Activated CD8-positive, alpha-beta memory T cell treated with anti-CD3 and anti-CD28 coated beads, Interleukin-2, amount 50 U/mL, for 24 hours (primary cell): ENCODE measurements around the gene BCL2A1.
"Not testable (repeated sequence)": the region's sequence is repeated elsewhere in the genome, so short reads cannot be mapped to it uniquely, and the experiment has no call there.

Experiments
- DNase-seq: peaks from one replicate; pipeline ENCODE4 v3.0.0-alpha.2; 2020; ENCODE audit errors: extremely low read depth

BCL2A1 gene

GRCh38 chr15:79970624-79971434, at the start of gene BCL2A1:
BCL2A1 (minus strand) TSS chr15:79971196; CDS start chr15:79971119, 77 bp downstream.
- peak; percentile 45 for DNase-seq

DNA sequence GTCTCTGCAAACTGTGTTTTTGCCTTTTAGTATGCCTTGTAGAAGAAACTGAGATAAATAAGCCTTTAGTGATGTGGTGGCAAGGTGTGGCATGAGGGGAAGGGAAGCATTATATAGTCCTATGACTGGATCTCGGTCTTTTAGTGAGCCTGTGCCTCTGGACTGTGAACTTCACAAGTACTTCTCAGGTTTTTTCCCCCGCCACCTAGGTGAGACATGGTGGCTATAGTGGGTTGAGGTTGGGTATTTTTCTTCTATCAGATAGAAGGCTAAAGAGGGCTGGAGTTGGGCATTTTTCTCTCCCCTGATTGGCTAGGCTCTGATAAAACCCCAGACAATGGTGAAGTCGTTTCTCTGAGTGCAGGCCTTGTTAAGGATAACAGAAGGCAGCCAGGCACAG, 49.7 kb upstream of the BCL2A1 start:
- no peak for DNase-seq

- DNase-seq: not testable (repeated sequence)
Measured at GRCh38 chr15:80020149-80020548, 49.2 kb upstream of the BCL2A1 start.

GRCh38 chr15:80019168-80019745, 48.3 kb upstream of the BCL2A1 start:
- DNase-seq: no peak

GRCh38 chr15:80017139-80017538, 46.1 kb upstream of the BCL2A1 start:
- not testable (repeated sequence) for DNase-seq

DNA sequence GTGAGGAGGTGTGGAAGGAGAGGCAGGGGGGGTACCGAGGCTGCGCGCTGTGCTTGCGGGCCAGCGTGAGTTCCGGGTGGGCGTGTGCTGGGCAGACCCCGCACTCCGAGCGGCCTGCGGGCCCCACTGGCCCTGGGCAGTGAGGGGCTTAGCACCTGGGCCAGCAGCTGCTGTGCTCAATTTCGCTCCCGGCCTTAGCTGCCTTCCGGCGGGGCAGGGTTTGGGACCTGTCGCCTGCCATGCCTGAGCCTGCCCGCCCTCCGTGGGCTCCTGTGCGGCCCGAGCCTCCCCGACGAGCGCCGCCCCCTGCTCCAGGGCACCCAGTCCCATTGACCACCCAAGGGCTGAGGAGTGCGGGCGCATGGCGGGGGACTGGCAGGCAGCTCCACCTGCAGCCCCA, 45.5 kb upstream of the BCL2A1 start:
- not testable (repeated sequence) for DNase-seq

DNA sequence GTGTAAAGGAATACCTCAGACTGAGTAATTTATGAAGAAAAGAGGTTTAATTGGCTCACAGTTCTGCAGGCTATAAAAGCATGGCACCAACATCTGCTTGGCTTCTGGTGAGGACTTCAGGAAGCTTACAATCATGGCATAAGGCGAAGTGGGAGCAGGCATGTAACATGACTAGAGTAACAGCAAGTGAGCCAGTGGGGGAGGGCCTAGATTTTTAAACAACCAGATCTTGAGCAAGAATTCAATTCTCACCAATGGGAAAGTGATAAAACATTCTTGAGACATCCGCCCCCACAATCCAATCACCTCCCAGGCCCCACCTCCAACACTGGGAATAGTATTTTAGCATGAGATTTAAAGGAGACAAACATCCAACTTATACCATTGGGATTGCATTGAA, 44.2 kb upstream of the BCL2A1 start:
- DNase-seq: no peak

DNA sequence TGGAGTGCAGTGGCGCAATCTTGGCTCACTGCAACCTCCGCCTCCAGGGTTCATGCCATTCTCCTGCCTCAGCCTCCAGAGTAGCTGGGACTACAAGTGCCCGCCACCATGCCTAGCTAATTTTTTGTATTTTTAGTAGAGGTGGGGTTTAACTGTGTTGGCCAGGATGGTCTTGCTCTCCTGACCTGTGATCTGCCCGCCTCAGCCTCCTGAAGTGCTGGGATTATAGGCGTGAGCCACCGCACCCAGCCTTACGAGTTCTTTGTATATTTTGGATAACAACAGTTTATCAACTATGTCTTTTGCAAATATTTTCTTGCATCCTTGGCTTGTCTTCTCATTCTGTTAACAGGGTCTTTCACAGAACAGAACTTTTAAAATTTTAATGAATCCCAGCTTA, 43.2 kb upstream of the BCL2A1 start:
- DNase-seq: not testable (repeated sequence)

- DNase-seq: no peak
Measured at GRCh38 chr15:80012060-80012726, 41.2 kb upstream of the BCL2A1 start.

- DNase-seq: no peak
Measured at GRCh38 chr15:80011596-80011995, 40.6 kb upstream of the BCL2A1 start.

DNA sequence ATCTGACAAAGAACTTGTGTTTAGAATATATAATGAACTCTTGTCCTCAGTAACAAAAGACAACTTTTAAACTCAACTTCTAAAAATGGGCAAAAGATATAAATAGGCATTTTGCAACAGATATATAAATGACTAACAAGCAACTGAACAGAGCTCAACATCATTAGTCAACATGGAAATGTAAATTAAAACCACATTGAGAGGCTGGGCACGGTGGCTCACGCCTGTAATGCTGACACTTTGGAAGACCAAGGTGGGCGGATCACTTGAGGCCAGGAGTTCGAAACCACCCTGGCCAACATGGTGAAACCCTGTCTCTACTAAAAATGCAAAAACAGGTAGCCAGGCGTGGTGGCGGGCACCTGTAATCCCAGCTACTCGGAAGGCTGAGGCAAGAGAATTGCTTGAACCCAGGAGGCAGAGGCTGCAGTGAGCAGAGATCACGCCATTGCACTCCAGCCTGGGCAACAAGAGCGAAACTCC, 40.1 kb upstream of the BCL2A1 start:
- not testable (repeated sequence) for DNase-seq

- DNase-seq: no peak
Measured at GRCh38 chr15:80010131-80010673, 39.2 kb upstream of the BCL2A1 start.

- DNase-seq: no peak
Measured at GRCh38 chr15:80007532-80007931, 36.5 kb upstream of the BCL2A1 start.

DNA sequence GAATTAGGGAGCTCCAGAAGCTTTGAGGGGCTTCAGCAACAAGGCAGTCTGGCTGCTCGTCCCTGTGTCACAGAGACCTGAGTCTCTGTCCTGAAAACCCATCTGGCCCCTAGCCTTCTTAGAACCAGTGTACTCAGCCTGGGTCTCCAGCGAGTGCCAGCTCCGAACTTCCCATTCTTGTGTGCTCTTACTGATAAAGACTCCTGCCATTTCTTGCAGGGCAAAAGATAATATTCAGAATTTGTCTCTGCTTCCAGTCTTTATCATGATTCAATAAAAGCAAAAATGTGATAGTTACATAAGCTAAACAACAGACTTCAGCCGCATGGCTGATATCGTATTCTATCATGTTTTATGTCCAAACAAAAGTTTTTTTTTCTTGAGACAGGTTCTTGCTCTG, 36.0 kb upstream of the BCL2A1 start:
- no peak for DNase-seq

- no peak for DNase-seq
Measured at GRCh38 chr15:80003934-80004472, 33.0 kb upstream of the BCL2A1 start.

DNA sequence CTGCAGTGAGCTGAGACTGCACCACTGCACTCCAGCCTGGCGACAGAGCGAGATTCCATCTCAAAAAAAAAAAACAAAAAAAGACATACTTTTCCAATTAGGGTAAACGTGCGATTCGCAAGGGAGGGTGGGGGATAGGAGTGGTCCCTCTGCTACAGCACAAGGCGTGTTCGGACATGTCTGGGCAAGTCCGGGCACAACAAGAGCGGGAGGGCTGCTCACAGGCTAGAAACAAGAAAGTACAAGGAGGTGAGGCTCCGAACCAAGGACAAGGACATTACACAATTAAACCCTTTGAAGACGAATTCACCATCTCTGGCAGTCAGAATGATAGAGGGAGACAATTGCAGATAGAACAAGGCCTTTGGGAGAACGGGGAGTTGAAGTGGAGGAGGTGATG, 32.2 kb upstream of the BCL2A1 start:
- no peak for DNase-seq

GRCh38 chr15:80002267-80002666, 31.3 kb upstream of the BCL2A1 start:
- DNase-seq: no peak

DNA sequence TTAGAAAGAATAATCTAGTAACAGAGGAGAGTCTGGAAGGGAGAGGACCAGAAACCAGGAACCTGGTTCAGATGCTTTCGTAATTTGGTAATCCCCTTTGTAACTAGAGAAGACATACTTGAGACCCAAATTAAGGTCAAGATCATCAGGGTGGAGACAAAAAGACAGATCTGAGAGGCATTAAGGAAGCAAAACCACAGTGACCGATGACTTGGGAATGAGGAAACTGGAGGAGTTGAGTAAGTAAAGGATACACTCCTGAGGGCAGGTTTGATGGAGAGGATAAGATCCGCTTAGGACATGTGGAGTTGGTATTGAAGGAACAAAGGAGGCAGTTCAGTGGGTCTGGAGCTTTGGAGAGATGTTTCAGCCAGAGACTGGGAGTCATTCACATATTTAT, 23.6 kb upstream of the BCL2A1 start:
- DNase-seq: no peak

- DNase-seq: no peak
Measured at GRCh38 chr15:79991826-79992225, 20.8 kb upstream of the BCL2A1 start.

DNA sequence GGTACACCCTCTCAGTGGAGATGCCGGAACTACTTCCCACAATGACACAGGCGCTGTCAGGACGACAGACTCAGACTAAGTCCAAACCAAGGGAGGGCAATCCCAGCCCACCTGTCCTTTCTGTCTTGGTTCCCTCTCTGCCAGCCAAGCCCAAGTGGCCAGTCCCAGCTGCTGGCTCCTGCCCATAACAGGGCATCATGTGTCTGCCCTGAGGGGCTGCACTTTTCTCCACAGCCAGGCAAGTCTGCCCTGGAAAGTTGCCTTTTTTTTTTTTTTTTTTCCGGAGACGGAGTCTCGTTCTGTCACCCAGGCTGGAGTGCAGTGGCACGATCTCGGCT, 20.0 kb upstream of the BCL2A1 start:
- DNase-seq: no peak

- DNase-seq: no peak
Measured at GRCh38 chr15:79990280-79990996, 19.4 kb upstream of the BCL2A1 start.

GRCh38 chr15:79989682-79990081, 18.7 kb upstream of the BCL2A1 start:
- DNase-seq: no peak
